HG03175 (cell line): Measurements from ENCODE around the gene C19orf25.

Source experiments
- ATAC-seq: cut with Tn5 transposase; IDR thresholded peaks from one replicate; pipeline ENCODE4 v1.9.1; 2021; ENCODE audit warnings: mild to moderate bottlenecking, moderate library complexity; ENCODE audit not compliant: unreplicated experiment

The C19orf25 gene

DNA sequence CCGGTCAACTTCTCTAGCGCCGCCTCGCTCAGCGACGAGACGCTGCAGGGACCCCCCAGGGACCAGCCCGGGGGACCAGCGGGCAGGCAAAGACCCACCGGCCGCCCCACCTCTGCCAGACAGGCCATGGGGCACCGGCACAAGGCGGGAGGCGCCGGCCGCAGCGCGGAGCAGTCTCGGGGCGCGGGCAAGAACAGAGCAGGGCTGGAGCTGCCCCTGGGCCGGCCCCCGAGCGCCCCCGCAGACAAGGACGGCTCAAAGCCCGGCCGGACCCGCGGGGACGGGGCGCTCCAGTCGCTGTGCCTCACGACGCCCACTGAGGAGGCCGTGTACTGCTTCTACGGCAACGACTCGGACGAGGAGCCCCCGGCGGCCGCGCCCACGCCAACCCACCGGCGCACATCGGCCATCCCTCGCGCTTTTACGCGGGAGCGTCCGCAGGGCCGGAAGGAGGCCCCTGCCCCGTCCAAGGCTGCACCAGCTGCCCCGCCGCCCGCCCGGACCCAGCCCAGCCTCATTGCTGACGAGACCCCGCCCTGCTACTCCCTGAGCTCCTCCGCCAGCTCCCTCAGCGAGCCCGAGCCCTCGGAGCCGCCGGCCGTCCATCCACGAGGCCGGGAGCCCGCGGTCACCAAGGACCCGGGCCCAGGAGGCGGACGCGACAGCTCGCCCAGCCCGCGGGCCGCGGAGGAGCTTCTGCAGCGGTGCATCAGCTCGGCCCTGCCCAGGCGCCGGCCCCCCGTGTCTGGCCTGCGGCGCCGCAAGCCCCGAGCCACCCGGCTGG is 11.3 kb downstream of the C19orf25 start:
- no peak for ATAC-seq

DNA sequence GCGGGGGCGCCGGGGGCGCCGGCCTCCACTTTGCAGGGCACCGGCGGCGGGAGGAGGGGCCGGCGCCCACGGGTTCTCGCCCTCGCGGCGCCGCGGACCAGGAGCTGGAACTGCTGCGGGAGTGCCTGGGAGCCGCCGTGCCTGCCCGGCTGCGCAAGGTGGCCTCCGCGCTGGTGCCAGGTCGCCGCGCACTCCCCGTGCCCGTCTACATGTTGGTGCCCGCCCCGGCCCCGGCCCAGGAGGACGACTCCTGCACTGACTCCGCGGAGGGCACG is 11.9 kb downstream of the C19orf25 start:
- ATAC-seq: no peak

DNA sequence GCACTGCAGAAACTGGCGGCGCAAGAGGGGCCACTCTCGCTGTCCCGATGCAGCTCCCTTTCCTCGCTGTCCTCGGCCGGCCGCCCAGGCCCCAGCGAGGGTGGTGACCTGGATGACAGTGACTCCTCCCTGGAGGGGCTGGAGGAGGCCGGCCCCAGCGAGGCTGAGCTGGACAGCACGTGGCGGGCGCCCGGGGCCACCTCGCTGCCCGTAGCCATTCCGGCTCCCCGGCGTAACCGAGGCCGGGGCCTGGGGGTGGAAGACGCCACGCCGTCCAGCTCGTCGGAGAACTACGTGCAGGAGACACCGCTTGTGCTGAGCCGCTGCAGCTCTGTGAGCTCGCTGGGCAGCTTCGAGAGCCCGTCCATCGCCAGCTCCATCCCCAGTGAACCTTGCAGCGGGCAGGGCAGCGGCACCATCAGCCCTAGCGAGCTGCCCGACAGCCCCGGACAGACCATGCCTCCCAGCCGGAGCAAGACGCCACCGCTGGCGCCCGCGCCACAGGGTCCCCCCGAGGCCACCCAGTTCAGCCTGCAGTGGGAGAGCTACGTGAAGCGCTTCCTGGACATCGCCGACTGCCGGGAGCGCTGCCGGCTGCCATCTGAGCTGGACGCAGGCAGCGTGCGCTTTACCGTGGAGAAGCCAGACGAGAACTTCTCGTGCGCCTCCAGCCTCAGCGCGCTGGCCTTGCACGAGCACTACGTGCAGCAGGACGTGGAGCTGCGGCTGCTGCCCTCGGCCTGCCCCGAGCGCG is 12.4 kb downstream of the C19orf25 start:
- no peak for ATAC-seq

DNA sequence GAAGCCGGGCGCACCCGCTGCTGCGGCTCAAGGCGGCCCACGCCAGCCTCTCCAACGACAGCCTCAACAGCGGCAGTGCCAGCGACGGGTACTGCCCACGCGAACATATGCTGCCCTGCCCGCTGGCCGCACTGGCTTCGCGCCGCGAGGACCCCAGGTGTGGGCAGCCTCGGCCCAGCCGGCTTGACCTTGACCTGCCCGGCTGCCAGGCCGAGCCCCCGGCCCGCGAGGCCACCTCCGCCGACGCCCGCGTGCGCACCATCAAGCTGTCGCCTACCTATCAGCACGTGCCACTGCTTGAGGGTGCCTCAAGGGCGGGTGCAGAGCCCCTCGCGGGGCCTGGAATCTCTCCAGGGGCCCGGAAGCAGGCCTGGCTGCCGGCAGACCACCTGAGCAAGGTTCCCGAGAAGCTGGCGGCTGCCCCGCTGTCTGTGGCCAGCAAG is 13.0 kb downstream of the C19orf25 start:
- ATAC-seq: no peak

DNA sequence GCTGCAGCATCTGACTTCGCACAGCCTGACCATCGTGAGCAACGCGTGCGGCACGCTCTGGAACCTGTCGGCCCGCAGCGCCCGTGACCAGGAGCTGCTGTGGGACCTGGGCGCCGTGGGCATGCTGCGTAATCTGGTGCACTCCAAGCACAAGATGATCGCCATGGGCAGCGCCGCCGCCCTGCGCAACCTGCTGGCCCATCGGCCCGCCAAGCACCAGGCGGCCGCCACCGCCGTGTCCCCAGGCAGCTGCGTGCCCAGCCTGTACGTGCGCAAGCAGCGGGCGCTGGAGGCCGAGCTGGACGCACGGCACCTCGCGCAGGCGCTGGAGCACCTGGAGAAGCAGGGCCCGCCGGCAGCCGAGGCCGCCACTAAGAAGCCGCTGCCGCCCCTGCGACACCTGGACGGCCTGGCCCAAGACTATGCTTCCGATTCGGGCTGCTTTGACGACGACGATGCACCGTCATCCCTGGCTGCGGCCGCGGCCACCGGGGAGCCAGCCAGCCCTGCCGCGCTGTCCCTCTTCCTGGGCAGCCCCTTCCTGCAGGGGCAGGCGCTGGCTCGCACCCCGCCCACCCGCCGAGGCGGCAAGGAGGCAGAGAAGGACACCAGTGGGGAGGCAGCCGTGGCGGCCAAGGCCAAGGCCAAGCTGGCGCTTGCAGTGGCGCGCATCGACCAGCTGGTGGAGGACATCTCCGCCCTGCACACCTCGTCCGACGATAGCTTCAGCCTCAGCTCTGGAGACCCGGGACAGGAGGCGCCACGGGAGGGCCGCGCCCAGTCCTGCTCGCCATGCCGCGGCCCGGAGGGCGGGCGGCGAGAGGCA is 13.6 kb downstream of the C19orf25 start:
- ATAC-seq: no peak

DNA sequence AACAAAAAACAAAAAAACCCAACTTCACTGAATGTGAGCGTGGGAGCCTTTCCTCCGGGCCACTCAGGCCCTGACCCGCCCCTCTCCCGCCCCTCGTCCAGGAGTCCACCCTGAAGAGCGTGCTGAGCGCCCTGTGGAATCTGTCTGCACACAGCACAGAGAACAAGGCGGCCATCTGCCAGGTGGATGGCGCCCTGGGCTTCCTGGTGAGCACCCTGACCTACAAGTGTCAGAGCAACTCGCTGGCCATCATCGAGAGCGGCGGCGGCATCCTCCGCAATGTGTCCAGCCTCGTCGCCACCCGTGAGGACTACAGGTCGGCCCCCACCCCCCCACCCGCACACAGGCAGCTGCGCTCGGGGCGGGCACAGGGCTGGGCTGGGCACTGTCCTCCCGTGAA is 17.2 kb downstream of the C19orf25 start:
- no peak for ATAC-seq

DNA sequence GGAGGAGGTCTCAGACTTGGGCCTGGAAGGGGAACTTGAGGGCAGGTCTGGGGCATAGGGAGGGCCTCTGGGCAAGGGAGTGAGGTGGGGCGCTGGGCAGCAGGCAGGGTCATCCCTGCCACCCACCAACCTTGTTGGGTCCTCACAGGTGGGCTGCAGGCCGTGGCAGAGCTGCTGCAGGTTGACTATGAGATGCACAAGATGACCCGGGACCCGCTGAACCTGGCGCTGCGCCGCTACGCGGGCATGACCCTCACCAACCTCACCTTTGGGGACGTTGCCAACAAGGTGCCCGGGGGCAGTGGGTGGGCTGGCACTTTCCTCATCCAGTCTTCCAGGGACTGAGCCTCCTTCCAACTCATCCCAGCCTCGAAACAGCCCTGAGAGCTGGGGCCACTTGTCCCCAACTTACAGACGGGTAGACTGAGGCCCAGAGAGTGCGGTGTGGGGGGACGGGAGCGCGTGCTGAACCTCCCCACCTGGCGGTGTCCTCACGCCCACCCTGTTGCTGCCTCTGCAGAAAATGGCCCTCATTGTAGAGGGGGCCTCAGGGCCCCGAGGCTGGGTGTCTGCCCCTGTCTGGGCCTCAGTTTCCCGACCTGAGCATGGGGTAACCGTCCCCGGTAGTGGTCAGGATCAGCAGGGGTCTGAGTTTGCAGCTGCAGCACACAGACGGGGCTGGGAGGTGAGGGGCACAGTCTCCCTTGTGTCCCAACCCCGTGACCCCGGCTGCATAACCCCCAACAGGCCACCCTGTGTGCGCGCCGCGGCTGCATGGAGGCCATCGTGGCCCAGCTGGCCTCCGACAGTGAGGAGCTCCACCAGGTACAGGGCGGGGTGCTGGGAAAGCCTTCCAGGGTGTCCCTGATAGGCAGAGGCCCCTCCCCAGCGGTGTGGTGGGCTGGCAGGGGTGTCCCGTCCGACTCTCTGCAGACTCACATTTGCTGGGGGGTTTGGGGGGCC is 18.7 kb downstream of the C19orf25 start:
- ATAC-seq: no peak

DNA sequence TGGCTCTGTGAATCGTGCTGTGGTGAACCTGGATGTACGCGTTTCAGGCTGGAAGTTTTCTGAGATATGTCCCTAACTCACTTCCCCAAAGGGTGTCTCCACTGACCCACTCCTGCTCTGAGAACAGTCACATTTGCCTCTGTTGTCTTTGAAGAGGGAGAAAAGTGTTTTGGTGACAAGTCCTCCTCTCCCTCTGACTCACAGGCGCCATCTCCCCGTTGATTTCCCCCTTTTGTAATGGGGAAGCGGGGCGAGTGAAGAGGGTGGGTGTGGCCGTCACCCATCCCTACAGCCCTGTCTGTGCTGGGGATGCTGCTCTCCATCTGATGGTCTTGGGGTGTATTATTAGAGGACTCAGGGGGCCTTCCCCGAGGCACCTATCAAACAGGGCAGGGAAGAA is 19.5 kb downstream of the C19orf25 start:
- ATAC-seq: no peak

DNA sequence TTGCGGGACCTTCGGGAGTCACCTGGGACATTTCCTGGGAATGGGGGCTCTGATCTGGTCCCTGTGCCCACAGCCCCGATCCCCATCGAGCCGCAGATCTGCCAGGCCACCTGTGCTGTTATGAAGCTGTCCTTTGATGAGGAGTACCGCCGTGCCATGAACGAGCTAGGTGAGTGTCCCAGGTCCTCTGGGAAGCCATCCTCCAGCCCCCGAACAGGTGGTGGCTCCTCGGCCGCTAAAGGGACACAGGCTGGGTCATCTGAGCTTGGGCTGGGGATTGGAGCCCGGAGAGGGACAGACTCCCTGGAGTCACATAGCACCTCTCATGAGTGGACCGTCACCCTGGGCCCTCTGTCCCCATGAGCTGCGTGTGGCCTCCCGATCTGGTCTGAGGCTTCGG is 21.1 kb downstream of the C19orf25 start:
- ATAC-seq: no peak

DNA sequence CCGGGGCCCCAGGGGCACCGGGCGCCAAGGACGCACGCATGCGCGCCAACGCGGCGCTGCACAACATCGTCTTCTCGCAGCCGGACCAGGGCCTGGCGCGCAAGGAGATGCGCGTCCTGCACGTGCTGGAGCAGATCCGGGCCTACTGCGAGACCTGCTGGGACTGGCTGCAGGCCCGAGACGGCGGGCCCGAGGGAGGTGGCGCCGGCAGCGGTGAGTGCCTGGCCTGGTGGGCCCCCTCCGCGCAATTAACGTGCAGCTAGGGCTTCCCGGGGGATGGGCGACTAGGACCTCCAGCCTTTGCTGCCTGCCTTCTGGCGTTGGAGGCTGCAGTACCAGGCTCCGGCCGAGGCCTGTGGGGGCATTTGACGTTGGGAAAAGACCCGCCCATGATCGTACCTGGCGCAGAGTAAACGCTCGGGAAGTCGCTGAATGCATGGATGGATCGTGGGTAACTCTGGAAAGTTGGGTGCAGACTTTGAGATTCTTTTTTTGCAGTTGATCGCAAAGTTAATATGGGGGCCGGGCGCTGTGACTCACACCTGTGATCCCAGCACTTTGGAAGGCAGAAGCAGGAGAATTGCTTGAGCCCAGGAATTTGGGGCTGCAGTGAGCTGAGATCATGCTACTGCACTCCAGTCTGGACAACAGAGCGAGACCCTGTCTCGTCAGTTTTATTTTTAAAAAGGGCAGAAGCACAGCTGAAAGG is 21.8 kb downstream of the C19orf25 start:
- ATAC-seq: no peak

DNA sequence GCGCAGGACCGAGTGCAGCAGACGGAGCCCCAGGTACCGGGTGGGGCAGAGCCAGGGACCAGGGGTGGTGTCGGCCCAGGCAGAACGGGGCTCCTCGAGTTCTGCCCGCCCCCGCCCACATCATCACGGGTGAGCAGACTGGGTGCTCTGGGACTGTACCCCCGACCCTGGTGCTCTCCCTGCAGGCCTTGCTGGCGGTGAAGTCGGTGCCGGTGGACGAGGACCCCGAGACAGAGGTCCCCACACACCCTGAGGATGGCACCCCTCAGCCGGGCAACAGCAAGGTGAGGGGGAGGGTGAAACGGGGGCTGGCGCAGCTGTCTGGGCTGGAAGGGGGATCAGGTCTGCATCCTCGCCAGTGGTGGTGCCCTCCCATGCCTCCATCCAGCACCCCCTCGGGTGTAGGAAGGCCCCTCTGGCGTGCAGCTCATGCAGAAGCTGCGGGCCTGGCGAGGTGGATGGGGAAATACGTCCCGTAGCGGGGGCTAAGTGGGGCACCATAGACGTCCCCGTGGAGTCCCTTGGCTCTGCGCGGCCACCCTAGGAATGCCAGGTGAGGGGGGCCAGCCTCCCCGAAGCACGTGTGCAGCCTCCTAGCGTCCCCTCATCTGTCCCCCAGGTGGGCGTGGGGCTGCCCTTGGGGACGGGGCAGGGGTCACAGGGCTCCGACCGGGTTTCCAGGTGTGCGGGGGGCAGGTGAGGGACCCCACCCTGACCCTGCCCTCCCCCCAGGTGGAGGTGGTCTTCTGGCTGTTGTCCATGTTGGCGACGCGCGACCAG is 22.7 kb downstream of the C19orf25 start:
- no peak for ATAC-seq

DNA sequence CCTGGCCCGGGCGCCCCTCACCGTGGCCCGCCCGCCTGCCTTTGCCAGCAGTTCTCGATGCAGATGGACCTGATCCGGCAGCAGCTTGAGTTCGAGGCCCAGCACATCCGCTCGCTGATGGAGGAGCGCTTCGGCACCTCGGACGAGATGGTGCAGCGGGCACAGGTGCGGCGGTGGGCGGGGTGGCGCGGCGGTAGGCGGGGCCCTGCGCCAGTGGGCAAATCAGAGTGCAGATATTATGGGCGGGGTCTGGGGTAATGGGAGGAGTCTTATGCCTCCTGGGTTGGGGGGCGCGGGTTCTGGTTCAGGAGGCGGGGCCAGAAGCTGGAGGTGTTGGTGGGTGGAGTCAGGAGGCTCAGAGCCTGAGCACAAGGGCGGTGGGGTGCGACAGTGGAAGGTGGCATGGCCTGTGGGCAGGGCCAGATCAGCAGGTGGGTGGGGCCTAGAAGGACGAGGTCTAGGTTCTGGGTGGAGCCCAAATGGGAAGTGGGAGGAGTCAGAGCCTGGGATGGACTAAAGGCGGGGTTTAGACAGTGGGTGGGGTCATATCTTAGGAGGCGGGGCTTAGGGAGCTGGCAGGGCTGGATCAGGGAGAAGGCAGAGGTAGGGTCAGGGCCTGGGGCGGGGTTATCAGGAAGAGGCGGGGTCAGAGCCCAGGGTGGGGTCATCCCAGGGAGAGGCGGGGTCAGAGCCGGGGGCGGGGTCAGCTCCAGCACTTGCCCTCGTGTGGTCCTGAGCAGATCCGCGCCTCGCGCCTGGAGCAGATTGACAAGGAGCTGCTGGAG is 23.5 kb downstream of the C19orf25 start:
- no peak for ATAC-seq

DNA sequence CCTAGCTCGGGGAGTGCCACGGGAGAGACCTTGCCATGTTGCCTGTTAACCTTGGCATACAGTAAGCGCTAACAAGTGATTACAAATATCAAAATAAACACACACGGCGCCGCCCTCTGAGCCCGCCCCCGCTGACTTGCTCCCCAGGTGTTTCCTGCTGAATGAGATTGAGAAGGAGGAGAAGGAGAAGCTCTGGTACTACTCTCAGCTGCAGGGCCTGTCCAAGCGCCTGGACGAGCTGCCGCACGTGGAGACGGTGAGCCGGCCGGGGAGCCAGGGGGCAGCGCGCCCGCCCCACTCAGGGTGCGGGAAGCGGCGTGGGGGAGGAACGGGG is 24.0 kb downstream of the C19orf25 start:
- ATAC-seq: no peak

DNA sequence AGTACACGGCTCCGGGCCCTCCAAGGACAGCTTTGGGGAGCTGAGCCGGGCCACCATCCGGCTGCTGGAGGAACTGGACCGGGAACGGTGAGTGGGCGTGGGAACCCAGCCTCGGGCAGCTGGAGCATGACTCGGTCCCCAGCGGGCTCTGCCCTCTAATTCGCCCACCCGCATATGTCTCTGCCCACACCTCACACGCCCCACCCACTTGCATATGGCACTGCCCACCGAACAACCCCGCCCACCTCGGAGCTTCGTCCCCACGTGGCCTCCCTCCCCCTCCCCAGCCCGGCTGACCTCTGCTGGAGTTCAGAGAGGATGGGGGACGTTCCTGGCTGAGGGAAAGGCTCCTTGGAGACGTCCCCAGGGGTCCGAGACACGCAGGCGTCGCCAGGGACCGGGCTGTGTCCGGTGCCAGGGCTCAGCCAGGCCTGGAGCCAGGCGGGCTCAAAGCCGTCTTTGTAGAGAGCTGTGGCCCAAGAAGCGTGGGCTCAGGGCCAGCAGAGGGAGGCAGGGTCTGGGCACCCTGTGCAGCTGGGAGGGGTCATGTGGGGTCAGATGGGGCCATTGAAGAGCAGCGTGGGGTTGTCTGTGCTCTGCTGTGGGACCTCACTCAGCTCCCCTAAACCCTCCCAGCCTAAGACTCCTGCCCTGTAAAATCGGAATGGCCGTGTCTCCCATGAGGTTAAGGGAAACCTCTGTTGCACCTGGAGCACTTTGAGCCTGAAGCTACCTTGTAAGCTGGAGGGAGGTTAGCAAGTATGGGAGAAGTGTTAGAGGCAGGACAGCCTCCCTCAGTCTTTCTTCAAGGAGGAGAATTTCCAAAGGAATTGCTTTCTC is 25.3 kb downstream of the C19orf25 start:
- no peak for ATAC-seq

DNA sequence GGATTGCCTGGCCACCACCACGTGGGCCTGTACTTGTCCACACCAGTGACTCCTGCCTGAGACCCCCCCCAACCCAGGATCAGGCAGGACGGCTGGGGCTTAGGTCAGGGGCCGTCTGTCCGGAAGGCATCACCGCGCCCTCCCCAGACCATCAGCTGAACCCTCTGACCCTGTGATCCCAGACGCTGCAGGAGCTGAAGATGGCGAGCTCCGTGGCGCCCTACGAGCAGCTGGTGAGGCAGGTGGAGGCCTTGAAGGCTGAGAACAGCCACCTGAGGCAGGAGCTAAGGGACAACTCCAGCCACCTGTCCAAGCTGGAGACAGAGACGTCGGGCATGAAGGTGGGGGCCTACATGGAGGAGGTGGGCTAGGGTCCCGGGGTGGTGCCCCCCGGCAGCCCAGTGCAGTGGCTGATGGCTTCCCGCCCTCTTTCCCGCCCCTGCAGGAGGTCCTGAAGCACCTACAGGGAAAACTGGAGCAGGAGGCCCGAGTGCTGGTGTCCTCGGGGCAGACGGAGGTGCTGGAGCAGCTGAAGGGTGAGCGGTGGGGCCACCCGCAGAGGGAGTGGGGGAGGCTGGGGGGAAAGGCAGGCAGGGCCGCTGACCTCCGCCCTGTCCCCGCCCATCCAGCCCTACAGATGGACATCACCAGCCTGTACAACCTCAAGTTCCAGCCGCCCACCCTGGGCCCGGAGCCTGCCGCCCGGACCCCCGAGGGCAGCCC is 26.1 kb downstream of the C19orf25 start:
- ATAC-seq: no peak

DNA sequence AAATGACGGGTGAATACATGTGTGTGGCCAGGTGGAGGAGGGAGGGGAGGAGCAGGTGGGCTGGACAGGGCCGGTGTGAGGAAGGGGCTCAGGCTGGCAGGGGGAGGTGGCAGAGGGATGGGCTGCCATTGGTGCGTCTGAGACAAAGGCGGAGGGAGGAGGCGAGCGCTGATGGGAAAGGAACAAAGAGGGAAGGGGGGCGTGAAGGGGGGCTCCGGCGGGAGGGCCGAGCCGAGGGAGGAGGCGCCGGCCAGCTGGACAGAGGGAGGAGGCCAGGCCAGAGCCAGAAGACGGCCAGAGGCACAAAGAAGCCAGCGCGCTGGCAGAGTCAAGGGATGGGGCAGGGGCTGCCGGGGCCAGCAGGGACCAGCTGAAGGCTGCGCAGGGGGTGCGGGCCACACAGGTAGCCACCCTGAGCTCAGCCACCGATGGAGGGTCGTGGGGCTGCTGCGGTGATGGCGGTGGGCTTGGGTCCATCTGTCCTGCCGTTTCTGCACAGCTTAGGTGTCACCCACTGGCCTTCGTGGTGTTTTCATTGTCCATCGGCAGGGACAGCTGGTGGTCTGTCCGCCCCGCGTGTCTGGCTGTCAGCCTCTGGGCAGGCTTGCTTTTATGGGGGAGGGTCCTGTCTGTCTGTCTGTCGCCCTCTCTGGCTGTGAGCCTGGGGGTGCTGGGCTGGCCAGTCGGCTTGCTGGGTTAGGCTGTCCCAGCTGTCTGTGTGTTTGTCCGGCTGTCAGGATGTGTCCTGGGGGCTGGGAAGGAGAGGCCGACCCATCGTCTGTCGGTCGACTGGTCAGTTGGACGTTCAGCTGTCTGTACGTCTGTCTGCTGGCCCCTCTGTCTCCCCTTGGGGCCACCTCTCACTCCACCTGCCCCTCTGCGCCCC is 26.9 kb downstream of the C19orf25 start:
- no peak for ATAC-seq
